AML-193 (cell line): Measurements from ENCODE around the gene PRMT1.

Experiments used
- DNase-seq, 2 experiments: peaks; one replicate each; lab custom pipeline; 2025; lab: John Stamatoyannopoulos, UW

PRMT1 gene

DNA sequence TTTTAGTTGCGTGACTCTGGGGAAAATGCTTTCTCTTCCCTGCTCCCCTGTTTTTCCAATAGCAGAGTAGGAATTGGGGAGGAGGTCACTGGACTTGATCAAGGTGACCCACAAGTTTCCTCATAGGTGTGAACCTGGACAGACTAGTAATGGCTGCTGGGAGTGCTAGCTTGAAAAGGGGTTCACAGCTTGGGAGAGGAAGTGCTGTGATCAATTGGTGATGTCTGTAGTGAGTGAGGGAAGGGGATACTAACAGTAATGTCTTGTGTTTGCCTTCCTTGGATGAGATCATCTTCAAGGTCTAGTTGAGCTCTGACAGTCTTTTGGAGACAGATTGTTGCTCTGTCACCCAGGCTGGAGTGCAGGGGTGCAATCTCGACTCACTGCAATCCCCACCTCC lies 9.6 kb upstream of the PRMT1 start:
- DNase-seq: no peak

DNA sequence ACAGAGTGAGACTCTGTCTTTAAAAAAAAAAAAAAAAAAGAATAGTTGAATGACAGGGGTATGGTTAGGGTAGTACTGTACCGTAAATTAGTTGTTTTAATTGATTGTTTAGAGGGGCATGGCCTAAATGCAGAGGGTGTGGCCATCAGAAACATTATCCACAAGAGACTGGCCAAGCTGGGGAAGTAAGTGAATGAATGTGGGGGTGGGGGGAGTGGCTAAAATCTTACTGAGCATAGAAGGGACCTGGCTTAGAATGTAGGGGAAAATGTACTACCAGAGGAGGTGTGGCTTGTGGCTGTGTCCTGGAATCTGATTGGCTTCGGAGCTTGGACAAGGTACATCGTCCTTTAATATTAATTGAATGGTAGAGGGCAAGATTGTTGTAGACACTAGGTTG lies 7.6 kb upstream of the PRMT1 start:
- DNase-seq: no peak

DNA sequence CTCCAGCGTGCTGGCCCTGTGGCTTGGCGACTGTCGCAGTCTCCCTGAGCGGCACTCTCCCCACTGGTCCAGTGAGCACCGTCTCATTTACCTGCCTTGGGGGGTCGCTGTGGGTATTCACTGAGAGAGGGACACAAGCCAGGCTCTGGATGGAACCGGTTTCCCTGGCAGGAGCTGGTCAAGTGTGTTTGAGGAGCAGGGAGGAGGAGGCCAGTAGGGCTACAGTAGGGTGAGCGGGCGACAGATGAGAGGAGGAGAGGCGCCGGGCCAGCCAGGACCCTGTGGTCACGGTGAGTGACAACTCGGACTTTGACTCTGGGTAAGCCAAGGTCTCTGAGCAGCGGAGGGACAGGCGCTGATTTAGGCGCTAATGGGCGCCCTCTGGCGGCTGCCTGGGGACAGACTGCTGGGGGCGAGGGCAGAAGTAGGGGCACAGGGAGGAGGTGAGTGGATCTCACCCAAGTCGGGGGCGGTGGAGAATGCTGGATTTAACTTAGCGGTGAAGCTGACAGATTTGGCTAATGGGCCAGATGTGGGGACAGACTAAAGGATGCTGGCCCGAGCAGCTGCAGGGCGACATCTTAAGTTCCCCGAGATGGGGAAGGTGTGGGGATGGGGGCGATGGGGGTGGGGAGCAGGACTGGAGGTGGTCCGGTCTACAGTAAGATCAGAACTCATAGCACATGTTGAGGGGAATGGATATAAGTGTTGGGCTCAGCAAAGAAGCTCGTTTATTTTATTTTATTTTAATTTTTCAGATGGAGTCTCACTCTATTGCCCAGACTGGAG lies 4.7 kb upstream of the PRMT1 start:
- peak; percentile 37 to 51 for DNase-seq

DNA sequence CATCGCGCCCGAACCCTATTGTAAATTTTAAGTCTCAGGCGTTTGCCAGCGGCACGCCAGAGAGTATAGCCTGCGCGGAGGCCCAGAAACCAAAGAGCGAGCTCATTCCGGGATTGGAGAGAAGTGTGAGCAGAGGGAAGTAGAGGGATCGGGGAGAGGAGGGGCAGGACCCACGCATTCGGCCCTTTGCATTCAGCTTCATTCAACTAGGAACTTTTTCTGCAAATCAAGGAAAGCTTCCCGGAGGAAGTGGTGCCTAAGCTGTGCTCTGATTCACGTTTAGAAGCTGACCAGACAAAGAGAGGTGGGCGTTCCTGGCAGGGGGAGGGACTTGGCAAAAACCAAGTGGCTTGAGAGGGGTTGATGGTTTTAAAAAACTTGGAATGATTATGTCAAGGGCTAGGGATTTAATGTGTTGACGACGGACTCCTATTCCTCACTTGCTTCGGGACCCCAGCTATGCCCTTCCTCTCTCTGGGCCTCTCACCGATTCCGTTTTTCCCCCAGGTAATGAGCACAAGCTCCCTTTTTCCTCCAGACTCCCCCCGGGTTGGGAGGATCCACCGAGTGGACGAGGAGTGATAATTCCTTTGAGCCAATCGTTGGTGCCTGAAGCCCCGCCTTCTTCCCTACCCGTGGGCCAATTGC lies 811 bp upstream of the PRMT1 start:
- DNase-seq: peak; percentile 72 to 83

DNA sequence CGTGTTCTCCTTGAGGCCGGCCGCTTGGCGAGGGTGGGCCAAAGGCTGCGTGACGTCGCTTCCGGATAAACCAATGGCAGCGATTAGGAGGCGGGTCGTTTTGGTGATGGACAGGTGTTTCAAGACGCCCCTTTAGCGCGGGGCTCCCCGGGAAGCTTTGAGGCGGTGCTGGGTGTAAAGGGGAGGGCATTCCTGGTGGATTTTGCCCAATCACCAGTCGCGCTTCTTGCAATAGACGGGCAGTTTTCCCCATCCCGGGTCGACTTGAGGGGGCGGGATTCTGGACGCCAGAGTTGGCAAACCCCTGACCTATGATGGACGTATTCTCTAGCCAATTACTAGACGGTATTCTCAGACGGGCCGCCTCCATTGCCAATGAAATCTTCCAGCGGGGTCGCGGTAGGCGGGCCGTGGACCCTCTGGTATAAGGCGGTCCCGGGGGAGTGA lies 264 bp upstream of the PRMT1 start:
- peak; percentile 99 to 100 for DNase-seq

DNA sequence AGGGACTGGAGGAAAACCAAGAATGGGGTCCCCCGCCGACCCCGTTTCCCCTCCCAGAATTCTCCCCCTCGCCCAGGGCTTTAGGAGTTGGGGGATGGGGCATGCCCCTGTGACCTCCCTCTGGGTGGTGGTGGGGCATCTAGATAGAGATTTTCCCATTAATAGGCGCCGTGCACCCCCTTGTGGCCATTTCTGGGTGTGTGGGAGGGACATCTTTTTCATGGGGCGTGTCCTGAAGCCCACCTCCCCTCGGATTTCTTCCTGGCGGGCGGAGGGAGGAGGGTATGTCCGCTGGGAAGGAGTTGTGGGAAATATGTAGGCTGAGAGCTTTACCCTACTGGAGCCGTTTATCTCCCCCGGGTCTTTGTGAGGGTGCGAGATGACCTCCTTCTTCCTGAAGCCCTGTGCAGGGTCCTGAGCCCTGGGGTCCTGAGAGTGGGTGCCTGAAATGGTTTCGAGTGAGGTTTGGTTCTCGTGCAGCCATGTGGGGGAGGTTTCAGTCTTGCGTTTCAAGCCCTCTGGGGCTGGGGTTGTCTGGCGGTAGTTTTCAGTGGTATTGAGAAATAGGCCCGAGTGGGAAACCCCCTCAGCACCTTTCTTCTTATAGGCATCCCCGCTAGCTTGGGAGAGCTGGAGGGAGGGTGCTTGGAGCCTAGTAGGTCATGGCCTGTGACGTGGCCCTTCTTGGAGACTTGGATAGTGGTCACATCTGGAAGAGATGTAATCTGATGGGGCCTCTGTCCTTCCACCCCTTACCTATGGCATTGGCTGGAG lies 1.0 kb downstream of the PRMT1 start:
- DNase-seq: peak; percentile 36 to 47

DNA sequence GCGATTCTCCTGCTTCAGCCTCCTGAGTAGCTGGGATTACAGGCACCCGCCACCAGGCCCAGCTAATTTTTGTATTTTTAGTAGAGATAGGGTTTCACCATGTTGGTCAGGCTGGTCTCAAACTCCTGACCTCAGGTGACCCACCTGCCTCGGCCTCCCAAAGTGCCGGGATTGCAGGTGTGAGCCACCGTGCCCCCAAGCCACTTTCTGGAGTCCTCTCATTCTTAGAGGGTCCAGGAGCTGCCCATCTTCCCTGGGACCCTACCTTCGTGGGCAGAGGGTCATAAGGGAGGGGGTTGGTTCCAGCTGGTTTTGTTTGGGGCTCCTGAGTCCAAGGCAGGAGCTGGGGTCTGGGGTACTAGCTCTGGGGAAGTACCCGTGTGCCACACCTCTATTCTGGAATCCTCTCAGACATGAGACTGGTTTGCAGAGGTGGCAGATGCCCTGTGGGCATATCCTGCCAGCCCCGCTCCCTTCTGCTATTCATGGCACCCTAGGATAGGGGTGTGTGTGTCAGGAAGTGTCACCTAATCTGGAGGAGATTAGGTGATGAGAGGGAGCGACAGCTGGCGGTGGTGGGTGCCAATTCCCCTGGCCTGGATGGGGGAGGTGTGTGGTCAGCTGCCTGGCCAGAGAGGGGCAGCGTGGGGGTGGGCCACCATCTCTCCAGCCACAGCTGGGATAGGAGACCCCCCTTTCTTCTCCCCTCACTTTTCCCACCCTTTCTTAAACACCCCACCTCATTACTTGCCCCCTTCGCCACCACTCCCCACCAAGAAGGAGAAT lies 2.1 kb downstream of the PRMT1 start:
- DNase-seq: no peak

DNA sequence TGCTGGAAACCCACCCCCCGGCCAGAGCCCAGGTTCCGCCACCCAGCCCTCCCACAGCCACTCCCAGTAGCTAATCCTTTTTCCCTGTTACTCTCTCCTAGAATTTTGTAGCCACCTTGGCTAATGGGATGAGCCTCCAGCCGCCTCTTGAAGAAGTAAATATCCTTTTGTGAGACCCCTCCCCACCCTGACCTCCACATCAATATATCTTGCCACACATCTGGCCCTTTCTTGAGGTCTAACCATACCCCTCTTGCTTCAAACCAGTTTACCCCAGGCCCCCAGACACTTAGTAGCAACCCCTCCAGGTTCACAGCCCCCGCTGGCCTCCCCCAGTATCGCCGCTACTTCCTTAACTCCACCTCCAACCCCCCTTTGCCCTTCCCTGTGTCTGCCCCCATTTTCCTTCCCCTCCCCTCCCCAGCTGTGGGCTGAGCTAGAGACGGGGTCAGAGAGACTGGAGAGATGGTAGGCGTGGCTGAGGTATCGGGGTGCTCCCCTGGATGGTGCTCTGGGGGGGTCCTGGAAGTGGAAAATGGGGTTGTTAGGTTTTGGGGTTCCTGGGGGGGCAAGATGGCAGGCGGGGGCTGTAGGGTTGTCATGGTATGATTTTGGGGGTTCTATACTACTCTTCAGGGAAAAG lies 2.8 kb downstream of the PRMT1 start:
- no peak for DNase-seq

DNA sequence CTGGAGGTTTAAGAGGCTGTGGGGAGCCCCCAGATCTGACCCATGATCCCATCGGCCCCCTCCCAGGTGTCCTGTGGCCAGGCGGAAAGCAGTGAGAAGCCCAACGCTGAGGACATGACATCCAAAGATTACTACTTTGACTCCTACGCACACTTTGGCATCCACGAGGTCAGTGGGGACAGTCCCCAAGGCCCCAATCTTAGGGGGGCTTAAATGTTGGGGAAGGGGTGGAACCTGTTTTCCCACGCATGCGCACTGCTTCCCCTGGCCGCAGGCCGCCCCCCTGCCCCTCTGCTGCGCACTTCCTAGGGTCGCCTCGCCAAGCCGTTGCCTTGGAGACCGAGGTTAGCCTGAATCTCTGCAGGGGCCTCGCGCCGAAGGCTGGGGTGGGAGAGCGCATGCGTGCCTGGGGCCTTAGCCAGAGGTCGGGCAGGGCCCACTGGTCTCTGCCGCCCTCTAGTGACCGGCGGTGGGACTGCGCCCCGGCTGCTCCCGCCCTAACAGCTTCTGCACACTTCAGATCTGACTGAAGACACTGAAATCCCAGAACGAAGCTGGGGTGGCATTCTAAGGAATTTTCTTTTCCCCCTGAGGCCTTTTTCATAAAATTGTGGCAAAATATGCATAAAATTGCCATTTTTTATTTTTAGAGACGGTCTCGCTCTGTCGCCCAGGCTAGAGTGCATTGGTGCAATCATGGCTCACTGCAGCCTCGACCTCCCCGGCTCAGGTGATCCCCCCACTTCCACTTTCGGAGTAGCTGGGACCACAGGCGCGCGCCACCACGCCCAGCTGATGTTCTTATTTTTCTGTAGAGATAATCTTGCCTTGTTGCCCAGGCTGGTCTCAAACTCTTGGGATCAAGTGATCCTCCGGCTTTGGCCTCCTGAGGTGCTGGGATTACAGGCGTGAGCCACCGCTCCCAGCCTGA lies 3.6 kb downstream of the PRMT1 start:
- DNase-seq: peak; percentile 64 to 82

DNA sequence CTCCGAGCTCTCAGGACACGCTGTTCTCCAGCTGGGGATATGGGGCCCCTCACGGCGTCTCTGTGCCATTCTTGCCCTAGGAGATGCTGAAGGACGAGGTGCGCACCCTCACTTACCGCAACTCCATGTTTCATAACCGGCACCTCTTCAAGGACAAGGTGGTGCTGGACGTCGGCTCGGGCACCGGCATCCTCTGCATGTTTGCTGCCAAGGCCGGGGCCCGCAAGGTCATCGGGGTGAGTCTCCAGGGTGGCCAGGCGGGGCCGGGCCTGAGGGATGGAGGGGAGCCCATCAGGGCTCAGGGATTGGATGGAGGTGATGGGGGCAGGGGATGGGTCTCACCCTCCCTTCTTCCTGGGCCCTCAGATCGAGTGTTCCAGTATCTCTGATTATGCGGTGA lies 4.8 kb downstream of the PRMT1 start:
- DNase-seq: no peak

DNA sequence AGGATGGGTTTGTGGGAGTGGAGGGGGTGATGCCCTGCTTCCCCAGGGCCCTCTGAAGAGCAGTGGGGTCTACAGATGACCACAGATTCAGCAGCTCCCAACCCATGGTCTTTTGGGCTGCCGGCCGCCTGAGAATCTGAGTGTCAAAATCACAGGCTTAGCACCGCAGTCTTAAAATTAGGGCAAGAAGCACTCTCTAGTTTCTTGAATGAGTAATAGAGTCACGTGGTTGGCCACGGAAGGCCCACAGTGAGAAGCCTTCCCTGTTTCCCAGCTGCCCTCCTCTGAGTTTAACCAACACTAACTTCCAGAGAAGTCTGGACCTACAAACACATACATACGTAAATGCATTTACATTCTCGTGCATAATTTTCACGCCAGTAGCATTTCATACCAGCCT lies 5.2 kb downstream of the PRMT1 start:
- no peak for DNase-seq

DNA sequence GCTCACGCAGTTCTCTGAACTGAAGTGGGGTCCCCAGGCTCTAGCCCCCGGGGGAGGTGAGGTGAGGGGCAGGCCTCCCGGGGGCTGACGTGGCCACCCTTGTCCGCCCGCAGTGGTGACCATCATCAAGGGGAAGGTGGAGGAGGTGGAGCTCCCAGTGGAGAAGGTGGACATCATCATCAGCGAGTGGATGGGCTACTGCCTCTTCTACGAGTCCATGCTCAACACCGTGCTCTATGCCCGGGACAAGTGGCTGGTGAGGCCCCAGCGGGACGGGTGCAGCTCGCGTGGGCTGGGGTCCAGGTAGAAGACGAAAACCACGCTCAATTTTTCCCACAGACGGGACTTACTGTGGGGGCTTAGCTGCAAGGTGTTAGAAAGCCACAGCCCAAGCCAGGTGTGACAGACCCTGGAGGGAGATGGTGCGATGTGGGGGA lies 6.8 kb downstream of the PRMT1 start:
- no peak for DNase-seq

DNA sequence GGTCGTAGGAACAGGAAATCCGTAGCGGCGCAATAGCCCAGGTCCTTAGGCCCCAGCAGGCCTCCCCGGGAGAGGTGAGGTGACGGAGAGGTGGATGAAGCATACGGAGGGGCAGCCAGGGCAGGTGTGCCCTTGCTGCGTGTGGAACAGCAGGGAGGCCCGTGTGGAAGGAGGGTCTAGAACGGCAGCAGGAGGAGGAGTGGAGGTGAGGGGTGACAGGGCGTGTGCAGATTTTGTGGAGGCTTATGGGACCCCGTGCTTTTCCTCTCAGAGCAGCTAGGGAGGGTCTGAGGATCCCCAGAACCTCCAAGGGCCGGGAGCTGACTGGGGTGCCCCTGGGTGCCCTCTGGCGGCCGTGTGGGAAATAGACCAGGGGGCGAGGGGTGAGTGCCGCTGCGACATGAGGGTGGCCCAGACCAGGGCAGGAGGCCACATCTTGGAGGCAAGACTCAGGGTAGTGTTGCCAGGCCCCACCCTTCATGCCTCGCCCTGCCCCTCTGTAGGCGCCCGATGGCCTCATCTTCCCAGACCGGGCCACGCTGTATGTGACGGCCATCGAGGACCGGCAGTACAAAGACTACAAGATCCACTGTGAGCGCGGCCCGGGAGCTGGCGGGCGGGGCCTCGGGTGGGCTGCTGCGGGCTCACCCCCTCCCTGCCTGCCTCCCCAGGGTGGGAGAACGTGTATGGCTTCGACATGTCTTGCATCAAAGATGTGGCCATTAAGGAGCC lies 7.3 kb downstream of the PRMT1 start:
- DNase-seq: peak in 1 of 2 experiments; percentile 8

DNA sequence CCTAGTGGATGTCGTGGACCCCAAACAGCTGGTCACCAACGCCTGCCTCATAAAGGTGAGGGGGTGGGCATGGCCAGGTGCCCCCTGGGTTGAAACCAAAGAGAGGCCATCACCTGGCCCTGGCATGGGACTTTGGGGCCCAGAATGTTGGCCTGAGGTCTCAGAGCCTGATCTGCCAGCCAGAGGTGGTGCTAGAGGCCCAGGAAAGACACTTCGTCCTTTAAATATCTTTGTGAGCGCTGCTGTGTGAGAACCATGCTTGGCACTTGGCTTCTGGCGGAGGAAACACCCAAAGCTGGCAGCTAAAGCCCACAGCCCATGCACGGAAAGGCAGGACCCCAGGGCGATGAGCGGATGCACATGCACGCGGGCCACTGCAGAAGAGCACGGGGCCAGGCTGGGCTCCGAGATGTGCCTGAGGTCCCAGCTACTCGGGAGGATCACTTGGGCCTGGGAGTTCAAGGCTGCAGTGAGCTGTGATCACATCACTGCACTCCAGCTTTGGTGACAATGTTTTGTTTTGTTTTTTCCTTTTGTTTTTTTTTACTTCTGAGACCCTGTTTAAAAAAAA lies 8.0 kb downstream of the PRMT1 start:
- no peak for DNase-seq

DNA sequence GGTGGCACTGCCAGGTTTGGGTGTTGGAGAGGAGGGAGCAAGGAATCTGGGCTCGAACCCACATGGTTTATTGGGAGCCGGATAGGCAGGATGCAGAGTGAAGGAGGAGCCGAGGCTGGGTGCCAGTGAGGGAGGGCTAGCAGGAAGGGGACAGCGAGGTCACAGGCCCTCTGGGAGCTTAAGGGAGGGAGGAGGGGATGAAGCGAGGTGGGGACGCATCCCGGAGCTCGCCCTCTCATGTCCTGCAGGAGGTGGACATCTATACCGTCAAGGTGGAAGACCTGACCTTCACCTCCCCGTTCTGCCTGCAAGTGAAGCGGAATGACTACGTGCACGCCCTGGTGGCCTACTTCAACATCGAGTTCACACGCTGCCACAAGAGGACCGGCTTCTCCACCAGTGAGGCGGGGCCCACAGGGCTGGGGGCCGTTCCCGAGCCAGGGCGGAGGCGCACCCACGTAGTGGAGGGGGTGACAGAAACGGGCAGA lies 8.8 kb downstream of the PRMT1 start:
- no peak for DNase-seq

DNA sequence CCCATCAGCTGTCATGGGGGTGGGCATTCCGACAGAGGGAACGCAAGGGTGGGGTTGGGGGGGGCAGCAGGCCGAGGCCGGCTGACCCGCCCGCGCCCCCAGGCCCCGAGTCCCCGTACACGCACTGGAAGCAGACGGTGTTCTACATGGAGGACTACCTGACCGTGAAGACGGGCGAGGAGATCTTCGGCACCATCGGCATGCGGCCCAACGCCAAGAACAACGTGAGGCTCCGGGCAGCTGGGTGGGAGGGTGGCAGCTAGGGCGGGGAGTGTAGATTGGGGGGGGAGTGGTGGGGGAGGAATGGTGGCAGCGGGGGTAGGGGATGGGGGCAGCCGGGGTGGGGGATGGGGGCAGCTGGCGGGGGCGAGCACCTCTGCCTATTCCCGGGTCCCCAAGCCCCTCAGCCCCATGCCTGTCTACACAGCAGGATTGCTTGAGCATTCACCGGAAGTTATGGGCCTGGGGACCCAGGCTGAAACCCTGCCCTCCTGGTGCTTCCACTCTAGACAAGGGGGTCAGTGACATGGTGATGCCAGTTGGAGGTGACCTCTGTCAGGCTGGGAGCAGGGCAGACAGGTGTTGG lies 9.5 kb downstream of the PRMT1 start:
- DNase-seq: no peak

DNA sequence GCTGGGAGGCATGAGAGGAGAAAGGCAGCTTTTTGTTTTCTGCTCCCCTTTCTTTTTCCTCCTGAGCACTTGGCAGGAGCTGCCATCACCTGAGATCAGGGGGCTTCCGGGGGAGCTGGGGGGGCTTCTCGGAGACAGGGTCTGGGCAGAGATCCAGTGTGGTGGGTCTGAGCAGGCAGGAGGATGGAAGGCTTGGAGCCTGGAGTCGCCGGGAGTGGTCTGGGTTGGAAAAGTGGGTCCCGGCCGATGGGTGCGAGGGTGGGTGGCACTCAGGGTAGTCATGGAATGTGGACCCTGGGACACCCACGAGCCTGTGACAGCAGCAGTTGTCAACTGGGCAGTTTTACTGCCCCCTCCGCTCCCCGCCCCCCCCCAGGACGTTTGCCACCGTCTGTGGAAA lies 10.1 kb downstream of the PRMT1 start:
- no peak for DNase-seq

DNA sequence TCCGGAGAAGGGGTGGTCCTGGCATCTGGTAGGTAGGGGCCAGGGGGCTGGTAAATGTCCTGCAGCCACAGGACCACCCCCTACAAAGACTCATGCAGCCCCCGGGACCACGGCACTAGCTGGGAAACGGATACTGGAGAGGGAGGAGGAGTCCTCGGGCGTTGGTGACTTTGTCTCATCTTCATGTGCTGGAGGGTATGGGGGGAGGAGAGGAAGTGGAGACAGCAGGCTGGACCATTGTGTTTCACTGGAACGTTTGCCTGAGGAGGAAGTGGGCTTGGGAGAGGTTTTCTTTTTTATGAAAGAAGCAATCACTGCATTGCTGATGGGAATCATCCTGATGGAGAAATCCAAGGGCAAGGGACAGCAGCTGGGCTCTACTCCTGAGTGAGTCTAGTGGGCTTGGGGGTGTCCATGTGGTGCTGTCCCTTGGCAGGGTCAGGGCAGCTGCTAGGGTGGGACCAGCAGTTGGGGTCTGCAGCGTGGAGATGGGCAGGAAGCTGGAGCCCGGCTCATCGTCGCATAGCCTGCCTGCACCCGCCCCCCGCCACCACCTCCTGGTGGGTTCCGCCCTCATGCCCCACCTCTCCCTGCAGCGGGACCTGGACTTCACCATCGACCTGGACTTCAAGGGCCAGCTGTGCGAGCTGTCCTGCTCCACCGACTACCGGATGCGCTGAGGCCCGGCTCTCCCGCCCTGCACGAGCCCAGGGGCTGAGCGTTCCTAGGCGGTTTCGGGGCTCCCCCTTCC lies 10.7 kb downstream of the PRMT1 start:
- no peak for DNase-seq
